SW480 (cell line): ENCODE data around the gene ABCB10.
"Not testable (repeated sequence)": the region's sequence is repeated elsewhere in the genome, so short reads cannot be mapped to it uniquely, and the experiment has no call there.

Experiments used
- DNase-seq: peaks from one replicate; pipeline ENCODE4 v3.0.0-alpha.2; 2016; ENCODE audit warnings: low spot score

Gene ABCB10

DNA sequence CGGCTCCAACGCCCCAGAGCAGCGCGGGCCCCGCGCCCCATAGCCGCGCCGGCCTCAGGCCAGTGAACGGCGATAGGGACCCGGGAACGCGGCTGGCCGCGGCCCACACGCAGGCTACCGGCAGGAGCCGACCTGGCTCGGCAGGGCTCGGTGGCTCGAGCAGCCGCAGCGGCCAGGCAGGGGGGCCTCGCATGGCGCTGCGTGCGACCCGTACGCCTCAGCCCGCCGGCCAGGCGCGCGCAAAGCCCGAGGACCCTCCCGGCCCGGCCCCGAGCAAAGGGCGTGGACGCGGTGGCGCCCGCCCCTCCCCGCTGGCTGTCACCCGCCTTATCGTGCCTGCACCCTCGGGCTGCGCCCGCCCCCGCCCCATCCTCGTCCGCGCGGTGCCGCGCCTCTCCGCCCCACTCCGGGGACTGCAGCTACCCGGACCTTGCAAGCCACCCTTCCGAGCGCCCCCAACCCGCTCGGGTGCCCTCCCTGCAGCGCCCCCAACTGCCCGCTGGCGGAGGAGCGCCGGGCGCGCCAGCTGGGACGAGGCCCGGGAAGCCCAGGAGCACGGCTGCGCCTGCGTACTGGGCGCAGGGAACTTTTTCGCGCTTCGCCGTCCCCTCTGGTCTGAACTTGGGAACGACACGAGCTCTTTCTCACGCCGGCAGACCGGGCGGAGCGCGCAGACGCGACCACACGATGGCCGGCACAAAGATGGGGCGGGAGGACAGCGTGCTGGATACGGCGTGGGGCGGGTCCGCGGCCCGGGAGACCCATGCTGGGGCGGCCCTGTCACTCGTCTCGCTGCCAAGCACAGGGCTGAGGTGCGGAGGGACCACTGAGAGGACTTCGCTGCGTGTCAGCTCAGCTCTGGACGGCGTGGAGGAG is at the start of gene ABCB10:
Gene ABCB10, minus strand, starts transcription at position 248 of the 876 bp plus-strand sequence. Its CDS starts 55 bp downstream, at position 193.
- peak; percentile 96 for DNase-seq

DNA sequence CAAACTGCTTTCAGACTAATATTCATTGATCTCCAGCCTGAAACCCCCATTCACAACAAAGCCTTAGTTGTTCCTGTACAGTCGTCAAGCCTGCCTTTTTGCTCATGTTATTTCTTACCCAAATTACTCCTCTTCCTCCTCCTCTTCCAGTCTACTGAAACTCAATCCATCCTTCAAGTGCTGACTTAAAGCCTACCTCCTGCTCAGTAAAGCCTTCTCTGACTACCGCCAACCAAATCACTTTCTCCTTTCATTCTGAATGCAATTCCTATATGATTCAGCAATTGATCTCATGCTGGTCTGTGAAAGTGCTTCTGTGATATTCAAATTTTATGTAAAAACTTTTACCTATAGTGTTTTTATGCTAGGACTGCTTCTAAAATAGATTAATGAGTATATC is 48.9 kb upstream of the ABCB10 start:
- DNase-seq, result no peak

DNA sequence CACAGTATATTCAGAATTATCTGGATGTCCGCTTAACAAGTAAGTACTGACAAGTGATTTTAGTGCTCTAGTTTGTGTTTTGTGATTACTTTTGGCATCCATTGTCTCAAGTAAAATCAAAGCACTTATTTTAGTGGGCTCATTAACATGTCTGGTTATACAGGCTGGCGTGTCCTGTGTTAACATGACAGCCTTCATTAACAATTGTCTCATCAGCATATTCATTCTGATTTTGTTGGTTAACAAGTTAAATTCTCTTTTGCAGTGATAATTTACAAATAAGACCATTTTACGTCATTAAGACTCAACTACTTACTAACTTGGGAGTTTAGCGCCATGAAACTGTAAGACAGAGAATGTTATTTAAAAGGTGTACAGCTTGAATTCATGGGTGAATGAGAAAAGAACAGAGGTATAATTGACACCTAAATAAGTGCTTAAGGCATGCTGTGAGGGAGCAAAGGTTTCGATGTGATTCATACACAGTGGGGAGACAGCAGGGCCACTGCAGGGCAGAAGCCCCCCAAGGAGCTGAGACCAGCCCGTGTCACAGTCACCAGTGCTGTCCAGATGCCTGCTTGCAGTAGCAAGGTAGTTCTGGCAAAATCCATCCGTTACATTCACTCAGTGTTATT is 45.0 kb upstream of the ABCB10 start:
- DNase-seq, result no peak

DNA sequence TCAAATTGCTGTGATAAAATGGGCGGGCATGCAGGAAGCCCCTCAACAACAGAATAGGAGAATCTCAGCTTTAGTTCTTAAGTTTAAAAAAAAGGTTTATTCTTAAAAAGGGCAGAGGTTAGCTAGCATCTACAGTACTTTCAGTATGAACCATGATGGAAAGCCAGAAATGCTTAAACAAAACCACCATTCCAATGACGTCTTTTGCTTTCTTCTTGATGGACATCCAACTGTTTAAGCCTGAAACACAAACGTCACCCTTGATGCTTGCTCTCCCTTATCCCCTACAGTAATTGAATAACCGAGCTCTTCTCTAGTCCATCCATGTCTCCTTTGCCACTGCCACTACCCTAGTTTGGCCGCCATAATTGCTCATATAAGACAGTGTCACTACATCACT is 41.7 kb upstream of the ABCB10 start:
- DNase-seq, result no peak

DNA sequence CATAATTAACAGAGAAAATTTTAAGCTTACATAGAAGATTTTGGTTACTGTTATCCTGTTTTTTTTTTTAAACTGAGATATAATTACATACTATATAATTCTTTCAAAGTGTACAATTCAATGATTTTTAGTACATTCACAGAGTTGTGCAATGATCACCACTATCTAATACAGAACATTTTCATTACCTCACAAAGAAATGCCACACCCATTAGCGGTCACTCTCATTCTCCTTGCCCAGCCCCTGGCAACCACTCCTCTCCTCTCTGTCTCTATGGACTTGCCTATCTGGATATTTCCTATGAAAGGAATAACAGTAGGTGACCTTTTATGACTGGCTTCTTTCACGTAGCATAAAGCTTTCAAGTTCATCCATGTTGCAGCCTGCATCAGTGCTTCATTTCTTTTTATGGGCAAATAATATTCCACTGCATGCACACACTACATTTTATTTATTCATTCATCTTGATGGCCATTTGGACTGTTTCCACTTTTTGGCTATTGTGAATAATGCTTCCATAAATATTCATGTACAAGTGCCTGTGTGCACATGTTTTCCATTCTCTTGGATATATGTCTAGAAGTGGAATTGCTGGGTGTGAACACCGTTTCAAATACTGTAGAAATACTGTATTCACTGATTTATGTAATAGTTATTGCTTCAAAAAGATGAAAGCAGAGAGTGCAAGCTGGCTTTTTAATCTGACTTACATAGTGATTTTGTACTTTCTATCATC is 40.9 kb upstream of the ABCB10 start:
- DNase-seq, result no peak

DNA sequence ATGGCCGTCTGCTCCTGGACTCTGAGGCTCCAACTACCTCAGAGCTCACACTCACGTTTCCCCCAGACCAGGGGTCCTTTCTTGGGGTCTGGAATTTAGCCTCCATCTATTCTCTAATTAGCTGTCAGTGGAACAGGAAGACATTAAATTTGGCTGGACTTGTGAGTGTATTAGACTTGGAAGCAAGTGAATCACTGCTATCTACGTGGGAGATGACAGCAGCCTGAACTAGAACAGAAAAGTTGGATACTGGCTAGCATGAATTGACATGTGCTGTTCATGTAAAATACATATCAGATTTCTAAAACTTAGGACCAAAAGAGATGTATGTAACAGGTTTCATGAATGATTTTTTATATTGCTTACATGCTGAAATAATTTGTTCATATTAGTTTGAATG is 39.4 kb upstream of the ABCB10 start:
- no peak for DNase-seq

DNA sequence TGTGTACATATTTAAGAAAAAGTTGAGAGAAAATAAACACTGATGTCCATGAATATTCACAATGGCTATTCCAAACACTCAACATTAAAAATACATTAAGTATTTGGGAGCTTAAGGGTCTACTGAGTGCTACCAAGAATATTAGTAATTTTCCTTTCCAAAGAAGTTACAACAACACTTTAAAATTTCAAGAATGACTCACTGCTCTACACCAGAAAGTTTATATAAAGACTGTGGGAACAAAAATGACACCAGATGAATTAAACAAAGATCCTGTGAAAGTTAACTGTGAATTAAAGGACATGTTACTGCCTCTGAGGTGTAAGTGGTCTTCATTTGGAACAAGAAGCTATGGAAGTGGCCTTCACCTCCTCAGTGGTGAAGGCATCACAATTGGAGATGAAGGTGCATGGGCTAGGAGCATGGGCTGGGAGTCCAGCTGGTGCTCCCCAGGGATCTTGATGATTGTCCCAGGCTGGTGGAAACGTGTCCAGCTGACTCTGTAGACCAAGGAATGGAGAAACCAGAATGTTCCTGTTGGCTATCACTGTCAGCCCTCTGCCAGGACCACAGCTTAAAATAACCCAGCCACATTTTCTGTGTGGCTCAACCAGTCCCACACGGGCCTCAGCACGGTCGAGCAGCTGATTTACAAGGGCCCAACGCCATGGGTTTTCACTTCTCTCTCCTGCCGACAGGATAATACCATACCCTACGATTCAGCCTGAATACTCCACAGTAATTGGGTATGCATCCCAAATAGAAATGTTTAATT is 38.6 kb upstream of the ABCB10 start:
- no peak for DNase-seq

DNA sequence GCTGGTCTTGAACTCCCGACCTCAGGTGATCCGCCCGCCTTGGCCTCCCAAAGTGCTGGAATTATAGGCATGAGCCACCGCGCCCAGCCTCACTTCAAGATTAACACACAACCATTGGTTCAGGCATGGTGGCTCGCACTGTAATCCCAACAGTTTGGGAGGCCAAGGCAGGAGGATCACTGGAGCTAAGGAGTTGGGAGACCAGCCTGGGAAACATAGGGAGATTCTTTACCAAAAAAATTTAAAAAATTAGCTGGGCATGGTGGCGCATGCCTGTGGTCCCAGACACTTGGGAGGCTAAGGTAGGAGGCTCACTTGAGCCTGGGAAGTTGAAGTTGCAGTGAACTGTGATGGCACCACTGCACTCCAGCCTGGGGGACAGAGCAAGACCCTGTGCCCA is 37.4 kb upstream of the ABCB10 start:
- not testable (repeated sequence) for DNase-seq

DNA sequence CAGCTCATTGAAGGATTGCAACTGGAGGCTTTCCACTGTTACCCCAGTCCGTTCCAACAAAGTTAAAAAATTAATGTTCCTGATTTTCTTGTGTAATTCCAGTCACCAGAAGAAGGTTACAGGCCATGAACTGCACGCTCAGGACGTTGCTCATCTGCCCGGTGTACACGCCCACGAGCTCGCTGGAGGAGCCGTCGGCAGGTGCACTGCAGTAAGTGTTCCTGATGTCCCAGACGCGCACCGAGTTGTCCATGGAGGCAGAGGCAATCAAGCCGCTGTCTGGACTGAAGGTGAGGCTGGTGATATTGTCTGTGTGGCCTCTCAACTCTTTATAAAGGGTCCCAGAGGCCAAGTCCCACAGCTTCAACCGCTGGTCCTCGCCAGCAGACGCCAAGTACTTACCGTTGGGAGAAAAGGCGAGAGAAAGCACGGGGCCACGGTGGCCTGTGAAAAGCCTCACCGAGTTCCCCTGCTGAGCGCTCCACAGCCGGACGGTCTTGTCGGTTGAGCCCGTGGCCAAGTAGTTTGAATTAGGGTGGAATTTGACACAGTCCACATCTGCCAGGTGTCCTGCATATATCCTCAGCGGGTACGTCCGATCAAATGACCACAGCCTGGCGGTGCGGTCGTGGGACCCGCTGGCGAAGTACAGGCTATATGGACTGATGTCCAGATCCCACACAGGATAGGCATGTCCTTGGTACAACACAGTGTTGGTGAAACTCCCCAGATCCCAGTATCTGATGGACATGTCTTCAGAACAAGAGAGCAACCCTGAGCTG is 35.9 kb upstream of the ABCB10 start:
- DNase-seq, result no peak

DNA sequence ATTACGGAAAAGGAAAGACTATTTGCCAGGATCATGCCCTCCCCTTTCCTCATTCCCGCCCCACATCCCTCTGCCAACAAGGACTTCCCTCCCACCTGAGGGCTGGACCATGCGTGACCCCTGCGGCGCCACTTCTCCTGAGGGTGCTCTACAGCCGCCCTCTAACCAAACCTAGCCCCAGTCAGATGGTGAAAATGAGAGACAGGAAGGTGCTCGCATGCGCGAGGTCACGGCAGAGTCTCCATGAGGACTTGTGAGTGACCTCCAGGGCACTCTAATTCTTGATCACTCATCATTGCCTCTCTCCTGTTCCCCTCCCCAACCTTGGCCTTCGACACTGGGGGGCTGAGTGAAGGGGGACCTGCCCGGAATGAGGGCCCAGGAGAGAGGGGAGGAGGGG is 35.3 kb upstream of the ABCB10 start:
- no peak for DNase-seq

DNA sequence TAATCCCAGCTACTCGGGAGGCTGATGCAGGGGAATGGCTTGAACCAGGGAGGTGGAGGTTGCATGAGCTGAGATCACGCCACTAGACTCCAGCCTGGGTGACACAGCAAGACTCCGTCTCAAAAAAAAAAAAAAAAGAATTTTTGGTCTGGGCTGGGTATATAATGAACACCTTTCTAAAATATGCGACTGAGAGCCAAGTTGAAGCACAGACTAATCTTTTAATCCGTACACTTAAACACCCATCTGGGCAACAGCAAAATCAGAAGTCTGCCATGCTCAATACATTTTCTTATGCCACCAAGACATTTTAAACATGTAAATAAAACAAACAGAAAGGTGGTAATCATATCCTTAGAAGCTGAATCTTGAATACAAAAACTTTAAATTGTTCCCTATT is 31.6 kb upstream of the ABCB10 start:
- DNase-seq, result no peak

DNA sequence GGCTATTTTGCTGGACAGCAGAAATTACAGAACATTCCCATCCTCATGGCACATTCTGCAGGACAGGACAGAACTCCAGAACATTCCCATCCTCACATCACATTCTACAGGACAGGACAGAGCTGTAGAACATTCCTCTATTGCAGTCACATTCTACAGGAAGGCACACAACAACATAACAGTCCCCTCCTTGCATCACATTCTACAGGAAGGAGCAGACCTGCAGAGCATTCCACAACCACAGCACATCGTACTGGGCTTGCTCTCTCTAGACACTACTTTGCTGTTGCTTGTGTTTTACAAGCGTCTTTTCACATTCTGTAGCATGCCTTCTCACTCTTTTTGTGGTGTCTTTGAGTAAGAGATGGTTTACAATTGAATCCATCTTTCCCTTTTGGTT is 26.8 kb upstream of the ABCB10 start:
- DNase-seq, result no peak

DNA sequence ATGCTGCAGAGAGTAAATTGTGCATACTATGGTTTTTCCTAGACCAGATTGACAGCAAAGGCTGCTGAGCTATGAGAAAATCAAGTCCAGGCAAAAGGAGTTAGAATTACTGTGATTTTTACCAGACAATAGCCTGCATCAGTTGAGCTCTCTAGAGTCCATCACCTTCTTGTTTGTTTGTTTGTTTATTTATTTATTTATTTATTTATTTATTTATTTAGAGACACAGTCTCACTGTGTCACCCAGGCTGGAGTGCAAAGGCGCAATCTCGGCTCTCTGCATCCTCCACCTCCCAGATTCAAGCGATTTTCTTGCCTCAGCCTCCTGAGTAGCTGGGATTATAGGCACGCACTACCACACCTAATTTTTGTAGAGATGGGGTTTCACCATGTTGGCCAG is 24.2 kb upstream of the ABCB10 start:
- DNase-seq, result no peak

DNA sequence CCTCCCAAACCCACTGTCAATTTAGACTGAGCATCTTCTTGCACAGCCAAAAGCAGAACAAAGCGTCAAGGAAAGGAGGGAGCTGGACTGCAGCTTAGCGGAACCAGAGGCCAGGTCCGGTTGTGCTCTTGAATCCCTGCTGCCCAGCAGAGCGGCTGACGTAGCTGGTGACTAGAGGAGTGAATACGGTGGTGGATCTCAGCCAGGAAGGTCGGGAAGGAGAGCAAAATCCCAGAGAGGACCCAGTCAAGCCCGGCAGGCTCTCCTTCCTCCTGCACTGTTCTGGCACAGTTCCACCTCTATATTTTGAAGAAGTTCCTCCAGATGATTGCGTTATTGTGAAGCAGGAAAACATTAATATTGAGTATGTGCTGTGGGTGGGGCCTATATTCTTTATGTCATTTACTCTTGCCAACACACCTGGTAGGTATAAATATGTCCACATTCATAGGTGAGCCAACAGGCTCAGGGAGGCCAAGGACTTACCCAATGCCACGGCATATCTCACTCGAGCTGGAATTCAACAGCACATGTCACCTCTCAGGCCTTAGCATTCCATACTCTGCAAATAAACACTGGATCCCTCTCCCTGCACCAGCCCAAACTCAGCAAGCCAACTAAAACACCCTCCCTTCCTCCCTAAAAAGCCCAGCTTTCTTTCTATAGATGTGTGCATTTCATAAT is 23.6 kb upstream of the ABCB10 start:
- no peak for DNase-seq

DNA sequence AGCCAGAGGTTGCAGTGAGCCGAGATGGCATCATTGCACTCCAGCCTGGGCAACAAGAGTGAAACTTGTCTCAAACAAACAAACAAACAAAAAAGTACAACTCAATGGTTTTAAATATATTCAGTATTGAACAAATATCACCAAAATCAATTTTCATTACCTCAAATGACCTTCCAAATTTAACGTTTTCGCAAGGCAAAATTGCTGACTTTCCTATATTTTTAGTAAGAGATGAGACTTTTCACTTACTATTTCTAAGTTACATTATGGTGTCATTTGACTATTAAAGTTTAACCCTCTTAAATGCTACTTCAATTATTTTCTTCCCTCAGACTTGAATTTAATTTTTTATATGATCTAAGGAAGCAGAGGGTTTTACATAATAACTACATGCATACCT is 23.0 kb upstream of the ABCB10 start:
- DNase-seq, result no peak

DNA sequence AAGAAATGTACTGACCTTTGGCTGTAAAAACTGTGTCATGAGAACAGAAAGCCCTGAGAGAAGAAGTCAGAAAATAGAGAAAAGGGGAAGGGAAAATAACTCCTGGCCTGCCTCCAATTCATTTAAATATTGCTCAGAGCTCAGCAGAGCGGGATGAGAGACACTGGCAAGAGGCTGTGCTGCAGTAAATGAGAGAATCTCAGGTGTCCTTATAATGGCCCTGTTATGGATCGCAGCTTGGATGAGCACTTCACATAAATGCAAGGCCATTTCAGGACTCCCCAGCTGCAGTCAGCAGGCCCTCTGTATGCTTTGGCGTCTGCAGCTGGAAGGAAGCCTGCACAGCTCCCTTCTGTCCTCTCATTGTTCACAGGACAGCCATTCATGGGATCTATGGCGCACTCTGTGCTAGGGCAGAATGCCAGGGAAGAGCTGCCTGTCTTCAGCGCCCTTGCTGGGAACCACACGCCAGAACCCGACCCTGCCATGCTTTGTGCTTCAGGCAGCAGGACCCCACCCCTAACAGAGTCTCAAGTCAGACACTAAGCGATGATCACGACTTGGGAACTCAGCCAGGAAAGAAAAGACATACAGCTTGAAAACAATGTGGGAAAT is 20.7 kb upstream of the ABCB10 start:
- no peak for DNase-seq

DNA sequence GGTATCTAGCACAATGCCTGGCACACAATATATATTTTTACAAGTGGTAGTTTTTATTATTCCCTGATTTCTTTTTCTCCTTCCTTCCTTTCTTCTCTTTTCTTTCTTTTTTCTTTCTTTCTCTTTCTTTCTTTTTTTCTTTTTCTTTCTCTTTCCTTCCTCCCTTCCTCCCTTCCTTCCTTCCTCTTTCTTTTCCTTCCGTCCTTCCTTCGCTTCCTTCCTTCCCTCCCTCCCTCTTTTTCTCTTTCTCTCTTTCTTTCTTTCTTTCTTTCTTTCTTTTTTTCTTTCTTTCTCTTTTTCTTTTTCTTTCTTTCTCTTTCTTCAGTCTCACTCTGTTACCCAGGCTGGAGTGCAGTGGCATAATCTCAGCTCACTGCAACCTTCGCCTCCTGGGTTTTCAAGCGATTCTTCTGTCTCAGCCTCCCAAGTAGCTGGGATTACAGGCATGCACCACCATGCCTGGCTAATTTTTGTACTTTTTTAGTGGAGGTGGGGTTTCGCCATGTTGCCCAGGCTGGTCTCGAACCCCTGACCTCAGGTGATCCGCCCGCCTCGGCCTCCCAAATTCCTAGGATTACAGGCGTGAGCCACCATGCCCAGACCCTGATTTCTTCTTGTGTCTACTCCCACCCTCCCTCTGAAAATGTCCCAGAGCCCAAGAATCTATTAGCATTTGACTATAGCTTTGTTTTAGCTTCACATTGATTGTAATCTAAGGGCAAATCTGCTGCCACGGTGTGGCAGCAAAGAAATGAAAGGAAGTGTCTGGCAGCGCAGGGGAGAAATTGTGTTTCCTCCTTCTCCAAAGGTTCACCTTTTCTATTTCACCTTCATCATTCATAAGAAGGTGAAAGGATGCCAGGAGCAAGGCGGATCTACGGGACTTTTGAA is 19.9 kb upstream of the ABCB10 start:
- no peak for DNase-seq

DNA sequence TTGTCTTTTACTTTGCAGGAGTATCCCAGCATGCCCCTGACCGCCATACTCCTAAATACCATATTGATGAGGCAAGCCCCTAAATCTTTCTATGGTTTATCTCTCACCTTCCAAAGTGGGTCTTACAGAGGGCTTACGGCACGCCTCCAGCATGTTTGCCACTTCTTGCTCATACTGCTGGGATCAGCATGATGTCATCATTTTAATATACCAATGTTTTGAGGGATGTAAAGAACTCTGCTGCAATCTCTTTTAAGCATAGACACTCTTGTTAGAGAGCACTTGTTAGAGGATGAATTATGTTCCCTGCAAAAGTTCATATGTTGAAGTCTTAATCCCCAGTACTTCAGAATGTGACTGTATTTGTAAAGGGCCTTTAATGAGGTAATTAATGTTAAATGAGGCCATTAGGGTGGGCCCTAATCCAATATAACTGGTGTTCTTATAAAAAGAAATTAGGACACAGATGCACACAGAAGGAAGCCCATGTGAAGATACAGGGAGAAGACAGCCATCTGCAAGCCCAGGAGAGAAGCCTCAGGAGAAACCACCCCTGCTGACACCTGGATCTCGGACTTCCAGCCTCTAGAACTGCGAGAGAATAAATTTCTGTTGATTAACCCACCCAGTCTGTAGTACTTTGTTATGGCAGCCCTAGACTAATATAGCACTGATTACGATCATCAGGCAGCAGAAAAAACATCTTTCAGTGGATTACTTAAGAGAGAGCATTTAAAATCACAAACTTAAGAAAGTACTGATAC is 16.4 kb upstream of the ABCB10 start:
- no peak for DNase-seq

DNA sequence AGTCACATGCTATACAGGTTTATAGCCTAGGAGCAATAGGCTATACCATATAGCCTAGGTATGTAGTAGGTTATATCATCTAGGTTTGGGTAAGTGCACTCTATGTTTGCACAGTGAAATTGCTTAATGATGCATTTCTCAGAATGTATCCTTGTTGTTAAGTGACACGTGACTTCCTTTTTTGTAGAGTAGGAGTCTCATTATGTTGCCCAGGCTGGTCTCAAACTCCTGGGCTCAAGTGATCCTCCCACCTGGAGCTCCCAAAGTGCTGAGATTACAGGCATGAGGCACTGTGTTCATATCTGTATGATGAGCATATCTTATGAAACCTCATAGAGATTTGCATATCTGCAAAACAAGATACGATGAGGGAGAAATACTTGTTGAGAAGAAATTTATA is 13.8 kb upstream of the ABCB10 start:
- peak; percentile 3 for DNase-seq
